CD8-positive, alpha-beta memory T cell (primary cell): ENCODE results near the gene MOB1B. TPM values are rescaled to one million over a fixed set of nuclear protein-coding genes. Genes with fewer than 3 reads are reported as not detected.

Experiments used
- CTCF ChIA-PET: fragments of 350-600 bp; sonication (Branson Sonifier 250); formaldehyde crosslinking; loops from one replicate; lab custom pipeline; 2021; ENCODE audit warnings: antibody characterized with exemption; lab: Charles Lee
- POLR2A ChIA-PET: fragments of 350-600 bp; sonication (Branson Sonifier 250); formaldehyde crosslinking; loops from one replicate; lab custom pipeline; 2021; ENCODE audit warnings: antibody characterized with exemption; lab: Charles Lee
- DNase-seq, 5 donors: peaks; one replicate each; pipeline versions ENCODE4 v3.0.0 to v3.0.0-alpha.2; 2020 to 2022; ENCODE audit warnings: mixed read lengths in 1 of 5
- H3K27ac ChIP-seq: one replicate; pipeline ENCODE4 v1.7.0; 2013; ENCODE audit warnings: low read depth, mild to moderate bottlenecking, low read length, moderate library complexity
- H3K27me3 ChIP-seq: 2 replicates; pipeline ENCODE4 v1.7.0; 2013; ENCODE audit warnings: low read length, mild to moderate bottlenecking; ENCODE audit not compliant: insufficient read depth, poor library complexity, severe bottlenecking
- H3K36me3 ChIP-seq: 2 replicates; pipeline ENCODE4 v1.7.0; 2013; ENCODE audit warnings: mild to moderate bottlenecking, low read length, moderate library complexity; ENCODE audit not compliant: insufficient read depth
- H3K4me1 ChIP-seq: 2 replicates; pipeline ENCODE4 v1.7.0; 2013; ENCODE audit warnings: mild to moderate bottlenecking, low read length, moderate library complexity; ENCODE audit not compliant: insufficient read depth
- H3K4me3 ChIP-seq: 2 replicates; pipeline ENCODE4 v1.7.0; 2013; ENCODE audit warnings: mild to moderate bottlenecking, low read length
- H3K9me3 ChIP-seq: 2 replicates; pipeline ENCODE4 v1.7.0; 2013; ENCODE audit warnings: mild to moderate bottlenecking, low read length
- H3K27ac Mint-ChIP-seq, 8 donors: one replicate each; pipeline ENCODE4 v1.8.0; 2020 to 2021; ENCODE audit warnings: mixed read lengths in 8 of 8, mild to moderate bottlenecking in 6 of 8, inconsistent platforms in 3 of 8, moderate library complexity in 3 of 8
- H3K27me3 Mint-ChIP-seq, 2 donors: one replicate each; pipeline ENCODE4 v1.8.0; 2020 to 2021; ENCODE audit warnings: mixed read lengths in 2 of 2, mild to moderate bottlenecking in 1 of 2, moderate library complexity in 1 of 2
- H3K36me3 Mint-ChIP-seq, 3 donors: one replicate each; pipeline ENCODE4 v1.8.0; 2020 to 2021; ENCODE audit warnings: mixed read lengths in 3 of 3, inconsistent platforms in 1 of 3, mild to moderate bottlenecking in 1 of 3
- H3K4me1 Mint-ChIP-seq, 3 donors: one replicate each; pipeline ENCODE4 v1.8.0; 2020 to 2021; ENCODE audit warnings: mixed read lengths in 3 of 3, inconsistent platforms in 1 of 3, mild to moderate bottlenecking in 1 of 3
- H3K4me3 Mint-ChIP-seq, 7 donors: one replicate each; pipeline ENCODE4 v1.8.0; 2020 to 2021; ENCODE audit warnings: mixed read lengths in 7 of 7, mild to moderate bottlenecking in 6 of 7, moderate library complexity in 4 of 7, inconsistent platforms in 2 of 7
- H3K9me3 Mint-ChIP-seq, 5 donors: one replicate each; pipeline ENCODE4 v1.8.0; 2020 to 2022; ENCODE audit warnings: mixed read lengths in 5 of 5, mild to moderate bottlenecking in 3 of 5, moderate library complexity in 2 of 5, inconsistent platforms in 1 of 5
- polyA plus RNA-seq: library from polyadenylated mRNA; unstranded; fragments of 300-500 nt; fragmentation: Illumina TruSeq; gene quantifications from one replicate; pipeline ENCODE4 v1.2.3, GENCODE V29; 2021
- total RNA-seq, 2 experiments: library from RNA; stranded (reverse); gene quantifications; one replicate each; pipeline ENCODE4 v1.2.3, GENCODE V29; 2021

MOB1B gene
- total and polyA plus RNA-seq, 3 experiments from 2014 or later = 1.6 to 19.8 (median 18.4) TPM

DNA sequence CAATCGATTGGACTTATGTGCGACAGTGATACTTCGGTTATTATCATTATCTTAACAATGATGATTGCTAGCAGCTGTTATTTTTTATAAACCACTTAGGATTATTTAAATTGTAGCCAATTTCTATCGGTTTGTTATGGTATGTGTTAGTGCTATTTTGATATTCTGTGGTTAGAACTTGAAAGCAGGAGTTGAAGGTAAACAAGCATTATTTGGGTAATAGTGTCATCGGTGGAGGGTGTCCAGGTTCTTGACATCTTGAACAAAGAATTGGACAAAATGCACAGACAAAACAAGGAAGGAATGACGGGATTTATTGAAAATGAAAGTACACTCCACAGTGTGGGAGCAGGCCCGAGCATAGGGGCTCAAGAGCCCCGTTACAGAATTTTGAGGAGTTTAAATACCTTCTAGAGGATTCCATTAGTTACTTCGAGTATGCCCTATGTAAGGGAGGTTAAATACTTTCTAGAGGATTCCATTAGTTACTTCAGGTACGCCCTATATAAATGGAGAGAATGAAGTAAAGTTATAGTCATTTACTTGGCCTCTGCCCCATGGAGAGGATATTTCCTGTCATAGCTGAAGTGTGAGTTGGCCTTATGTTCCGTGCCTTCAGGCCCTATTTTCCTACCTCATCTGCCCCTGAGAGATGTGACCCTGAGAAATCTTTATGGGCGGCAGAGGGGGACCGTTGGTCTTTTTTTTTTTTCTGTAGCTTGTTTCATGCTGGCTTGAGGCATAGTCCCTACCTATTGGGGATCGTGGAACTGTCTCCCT is 13.1 kb downstream of the MOB1B start:
- Mint-ChIP-seq H3K36me3 (peaks cover 1 to 11% (median 5%) of the 10 kb centered on the region in 3 donors), H3K27me3 (peaks cover 0 to 2% of the 10 kb centered on the region in 2 donors), H3K4me1 (peaks cover 20 to 46% (median 23%) of the 10 kb centered on the region in 3 donors), H3K27ac (peak overlapping the region in 1 of 8 donors; percentile 48), H3K9me3 (peaks cover 0 to 2% (median 0%) of the 10 kb centered on the region in 5 donors), H3K4me3 (no peak overlapping the region)
- POLR2A ChIA-PET = no interaction called here
- H3K4me1 ChIP-seq = no peaks in the 10 kb centered on the region
- no peaks in the 10 kb centered on the region for H3K9me3 ChIP-seq
- CTCF ChIA-PET = no interaction called here
- H3K36me3 ChIP-seq = no peaks in the 10 kb centered on the region
- H3K4me3 ChIP-seq = no peak overlapping the region
- no peak overlapping the region for H3K27ac ChIP-seq
- H3K27me3 ChIP-seq = no peaks in the 10 kb centered on the region
- DNase-seq = no peak

GRCh38 chr4:70915874-70916559 is 13.8 kb downstream of the MOB1B start:
- ChIA-PET CTCF (no interaction called here), POLR2A (no interaction called here)
- Mint-ChIP-seq H3K9me3 (peaks cover 0 to 3% (median 0%) of the 10 kb centered on the region in 5 donors), H3K27ac (no peak overlapping the region), H3K27me3 (peaks cover 0 to 2% of the 10 kb centered on the region in 2 donors), H3K4me1 (peaks cover 21 to 46% (median 23%) of the 10 kb centered on the region in 3 donors), H3K36me3 (peaks cover 3 to 11% (median 5%) of the 10 kb centered on the region in 3 donors), H3K4me3 (no peak overlapping the region)
- no peak overlapping the region for H3K4me3 ChIP-seq
- no peak overlapping the region for H3K27ac ChIP-seq
- H3K9me3 ChIP-seq = no peaks in the 10 kb centered on the region
- no peaks in the 10 kb centered on the region for H3K4me1 ChIP-seq
- H3K36me3 ChIP-seq = no peaks in the 10 kb centered on the region
- no peaks in the 10 kb centered on the region for H3K27me3 ChIP-seq
- no peak for DNase-seq

- Mint-ChIP-seq H3K9me3 (peaks cover 0 to 3% (median 0%) of the 10 kb centered on the region in 5 donors), H3K36me3 (peaks cover 0 to 3% (median 2%) of the 10 kb centered on the region in 3 donors), H3K4me1 (peaks cover 7 to 30% (median 15%) of the 10 kb centered on the region in 3 donors), H3K4me3 (no peak overlapping the region), H3K27me3 (no peaks in the 10 kb centered on the region), H3K27ac (no peak overlapping the region)
- peaks cover 5% of the 10 kb centered on the region for H3K4me1 ChIP-seq
- no peak for DNase-seq
- H3K4me3 ChIP-seq = no peak overlapping the region
- no peak overlapping the region for H3K27ac ChIP-seq
- POLR2A ChIA-PET = no interaction called here
- no peaks in the 10 kb centered on the region for H3K36me3 ChIP-seq
- H3K27me3 ChIP-seq = no peaks in the 10 kb centered on the region
- CTCF ChIA-PET = no interaction called here
- no peaks in the 10 kb centered on the region for H3K9me3 ChIP-seq
Observed at GRCh38 chr4:70920592-70920991, 18.4 kb downstream of the MOB1B start.

GRCh38 chr4:70925418-70925817 is 23.2 kb downstream of the MOB1B start:
- Mint-ChIP-seq H3K27me3 (no peaks in the 10 kb centered on the region), H3K4me1 (peaks cover 22 to 45% (median 44%) of the 10 kb centered on the region in 3 donors), H3K4me3 (no peak overlapping the region), H3K9me3 (no peaks in the 10 kb centered on the region), H3K27ac (peak overlapping the region in 2 of 8 donors; percentile 52 to 96), H3K36me3 (peaks cover 0 to under 1% (median 0%) of the 10 kb centered on the region in 3 donors)
- no peak overlapping the region for H3K4me3 ChIP-seq
- ChIA-PET CTCF (interaction anchor here (1.1 kb wide), 1 partner anchor 18 kb away, joined by 3 read pairs; no protein-coding TSS in a partner anchor), POLR2A (no interaction called here)
- H3K27me3 ChIP-seq = no peaks in the 10 kb centered on the region
- H3K27ac ChIP-seq = no peak overlapping the region
- no peaks in the 10 kb centered on the region for H3K9me3 ChIP-seq
- DNase-seq = no peak
- H3K36me3 ChIP-seq = no peaks in the 10 kb centered on the region
- peaks cover 20% of the 10 kb centered on the region for H3K4me1 ChIP-seq

- Mint-ChIP-seq H3K36me3 (no peaks in the 10 kb centered on the region), H3K4me1 (peaks cover 24 to 50% (median 47%) of the 10 kb centered on the region in 3 donors), H3K4me3 (no peak overlapping the region), H3K9me3 (no peaks in the 10 kb centered on the region), H3K27ac (peak overlapping the region in 4 of 8 donors; percentile 29 to 96 (median 68)), H3K27me3 (no peaks in the 10 kb centered on the region)
- Histone ChIP-seq H3K27me3 (no peaks in the 10 kb centered on the region), H3K27ac (no peak overlapping the region), H3K4me1 (peaks cover 20% of the 10 kb centered on the region), H3K4me3 (no peak overlapping the region), H3K36me3 (no peaks in the 10 kb centered on the region), H3K9me3 (no peaks in the 10 kb centered on the region)
- ChIA-PET CTCF (interaction anchor here (0.5 to 1.1 kb wide), 2 partner anchors 18 to 82 kb away, joined by 3 read pairs; no protein-coding TSS in a partner anchor), POLR2A (no interaction called here)
- no peak for DNase-seq
Observed at GRCh38 chr4:70925899-70926635, 23.9 kb downstream of the MOB1B start.

GRCh38 chr4:70927502-70928137 is 25.5 kb downstream of the MOB1B start:
- Histone ChIP-seq H3K27ac (no peak overlapping the region), H3K4me3 (no peak overlapping the region), H3K27me3 (no peaks in the 10 kb centered on the region), H3K9me3 (no peaks in the 10 kb centered on the region), H3K36me3 (no peaks in the 10 kb centered on the region), H3K4me1 (peaks cover 20% of the 10 kb centered on the region)
- Mint-ChIP-seq H3K4me3 (peak overlapping the region in 2 of 7 donors; percentile 1 to 12), H3K27ac (peak overlapping the region in 4 of 8 donors; percentile 3 to 31 (median 10)), H3K36me3 (no peaks in the 10 kb centered on the region), H3K9me3 (no peaks in the 10 kb centered on the region), H3K4me1 (peaks cover 22 to 47% (median 40%) of the 10 kb centered on the region in 3 donors), H3K27me3 (no peaks in the 10 kb centered on the region)
- DNase-seq = peak in 1 of 5 donors; percentile 43
- CTCF ChIA-PET = interaction anchor here (1.3 kb wide), 1 partner anchor 276 kb away, joined by 3 read pairs; no protein-coding TSS in a partner anchor
- POLR2A ChIA-PET = no interaction called here

GRCh38 chr4:70930530-70931256 is 28.5 kb downstream of the MOB1B start:
- H3K27ac Mint-ChIP-seq = peak overlapping the region in 3 of 8 donors; percentile 1 to 51 (median 50)
- POLR2A ChIA-PET = interaction anchor here (0.7 kb wide), 1 partner anchor 286 kb away, joined by 4 read pairs; no protein-coding TSS in a partner anchor

More at GRCh38 chr4:70930530-70931256, 28.5 kb downstream of the MOB1B start:
- H3K4me1 ChIP-seq = peaks cover 14% of the 10 kb centered on the region
- Mint-ChIP-seq H3K9me3 (no peaks in the 10 kb centered on the region), H3K4me3 (no peak overlapping the region), H3K4me1 (peaks cover 22 to 38% (median 32%) of the 10 kb centered on the region in 3 donors), H3K36me3 (peaks cover 0 to 4% (median 0%) of the 10 kb centered on the region in 3 donors), H3K27me3 (no peaks in the 10 kb centered on the region)
- no peak for DNase-seq
- H3K4me3 ChIP-seq = no peak overlapping the region
- CTCF ChIA-PET = no interaction called here
- no peaks in the 10 kb centered on the region for H3K27me3 ChIP-seq
- no peak overlapping the region for H3K27ac ChIP-seq
- H3K9me3 ChIP-seq = no peaks in the 10 kb centered on the region
- no peaks in the 10 kb centered on the region for H3K36me3 ChIP-seq
